HUES48 (cell line): ENCODE measurements around the gene CCZ1.
A peak's percentile ranks its signal among the peaks of the same experiment; 100 is the strongest.
"Not testable (repeated sequence)": the region's sequence is repeated elsewhere in the genome, so short reads cannot be mapped to it uniquely, and the experiment has no call there.

Experiments used
- H3K27ac ChIP-seq: one replicate; pipeline ENCODE4 v1.7.0; 2013; ENCODE audit warnings: low read depth, low read length, inconsistent platforms
- H3K27me3 ChIP-seq: 2 replicates; pipeline ENCODE4 v1.6.1; 2013; ENCODE audit warnings: mild to moderate bottlenecking, low read length; ENCODE audit not compliant: control insufficient read depth, insufficient read depth
- H3K36me3 ChIP-seq: 2 replicates; pipeline ENCODE4 v1.6.1; 2013; ENCODE audit warnings: low read length; ENCODE audit not compliant: control insufficient read depth, insufficient read depth
- H3K4me1 ChIP-seq: 2 replicates; pipeline ENCODE4 v1.6.1; 2013; ENCODE audit warnings: mild to moderate bottlenecking, low read length; ENCODE audit not compliant: control insufficient read depth, insufficient read depth
- H3K4me3 ChIP-seq: 2 replicates; pipeline ENCODE4 v1.5.1; 2013; ENCODE audit warnings: mild to moderate bottlenecking, low read depth, low read length
- H3K9ac ChIP-seq: 2 replicates; pipeline ENCODE4 v1.6.1; 2013; ENCODE audit warnings: mild to moderate bottlenecking, low read depth, low read length, moderate library complexity
- H3K9me3 ChIP-seq: 2 replicates; pipeline ENCODE4 v1.6.1; 2013; ENCODE audit warnings: low read length; ENCODE audit not compliant: control insufficient read depth, insufficient read depth

CCZ1 gene

DNA sequence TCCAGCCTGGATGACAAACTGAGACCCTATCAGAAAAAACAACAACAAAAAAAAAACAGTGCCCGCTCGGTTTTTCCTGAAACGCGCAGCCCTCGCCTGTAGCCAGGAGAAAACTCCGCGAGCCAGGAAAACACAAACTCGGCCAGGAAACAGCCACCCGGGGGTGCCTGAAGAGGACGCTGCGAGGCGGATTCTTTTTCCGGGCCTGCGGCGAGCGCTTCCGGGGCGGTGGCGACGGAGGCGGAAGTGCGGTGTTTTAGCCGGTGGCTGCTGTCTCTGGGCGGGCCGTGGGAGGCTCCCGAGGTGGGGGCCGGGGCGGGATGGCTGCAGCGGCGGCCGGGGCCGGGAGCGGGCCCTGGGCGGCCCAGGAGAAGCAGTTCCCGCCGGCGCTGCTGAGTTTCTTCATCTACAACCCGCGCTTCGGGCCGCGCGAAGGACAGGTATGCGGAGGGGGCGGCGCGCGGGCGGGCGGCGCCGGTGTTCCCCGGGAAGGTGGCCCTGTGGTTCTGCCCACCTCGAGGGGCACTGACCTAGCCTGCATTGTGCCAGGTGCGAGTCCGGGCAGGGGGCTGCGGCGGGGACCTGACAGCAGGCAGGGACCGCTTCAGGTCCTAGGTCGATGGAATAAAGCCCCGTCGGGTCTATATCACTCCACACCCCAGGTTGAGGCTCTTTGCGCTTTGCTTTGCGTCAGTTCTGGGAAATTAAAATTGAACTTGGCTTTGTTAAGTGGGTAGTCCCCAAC is at the start of gene CCZ1:
CCZ1 (plus strand) TSS at position 254 of the 745 bp plus-strand sequence; CDS start at position 321, 67 bp downstream.
- not testable (repeated sequence) for H3K9ac ChIP-seq, H3K27me3 ChIP-seq, H3K4me1 ChIP-seq, H3K9me3 ChIP-seq
- peaks cover 12% of the 10 kb centered on the region for H3K36me3 ChIP-seq
- peak within 1 kb of the TSS; percentile 54 for H3K4me3 ChIP-seq
- H3K27ac ChIP-seq = peak within 1 kb of the TSS; percentile 71

DNA sequence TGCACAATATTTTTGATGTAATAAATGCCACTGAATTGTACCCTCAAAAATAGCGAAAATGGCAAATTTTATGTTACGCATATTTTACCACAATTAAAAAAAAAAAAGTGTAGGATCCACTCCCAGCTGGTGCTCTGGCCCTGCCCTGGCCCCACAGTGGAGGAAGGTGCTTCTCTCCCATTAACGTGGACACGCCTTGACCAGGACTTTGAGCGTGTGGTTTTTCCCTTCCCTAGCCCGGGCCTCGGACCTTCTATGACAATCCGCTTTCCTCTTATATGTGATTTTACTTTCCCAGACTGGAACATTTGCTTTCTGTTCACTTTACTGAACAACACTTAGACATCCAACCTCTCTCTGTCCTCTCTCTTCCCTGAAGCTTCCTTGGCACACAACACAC is 47.6 kb upstream of the CCZ1 start:
- no peaks in the 10 kb centered on the region for H3K27me3 ChIP-seq
- no peaks in the 10 kb centered on the region for H3K4me1 ChIP-seq
- no peaks in the 10 kb centered on the region for H3K9me3 ChIP-seq
- no peak overlapping the region for H3K27ac ChIP-seq
- H3K4me3 ChIP-seq = no peak overlapping the region
- no peaks in the 10 kb centered on the region for H3K36me3 ChIP-seq
- H3K9ac ChIP-seq = no peak overlapping the region

DNA sequence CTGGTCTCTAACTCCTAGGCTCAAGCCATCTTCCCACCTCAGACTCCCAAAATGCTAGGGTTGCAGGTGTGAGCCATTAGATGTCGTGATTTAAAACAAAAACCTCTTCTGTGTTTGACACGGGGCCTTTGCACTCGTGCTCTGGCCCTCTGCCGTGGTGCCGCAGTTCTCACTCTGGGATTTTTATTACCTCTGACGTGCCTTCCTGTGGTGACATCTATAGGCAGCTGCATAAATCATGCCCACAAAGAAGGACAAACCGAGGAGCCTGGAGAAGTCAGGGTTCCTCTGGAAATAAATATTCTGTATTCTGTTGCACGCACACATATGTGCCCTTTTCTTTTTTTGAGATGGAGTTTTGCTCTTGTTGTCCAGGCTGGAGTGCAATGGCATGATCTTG is 43.8 kb upstream of the CCZ1 start:
- no peaks in the 10 kb centered on the region for H3K4me1 ChIP-seq
- no peak overlapping the region for H3K9ac ChIP-seq

DNA sequence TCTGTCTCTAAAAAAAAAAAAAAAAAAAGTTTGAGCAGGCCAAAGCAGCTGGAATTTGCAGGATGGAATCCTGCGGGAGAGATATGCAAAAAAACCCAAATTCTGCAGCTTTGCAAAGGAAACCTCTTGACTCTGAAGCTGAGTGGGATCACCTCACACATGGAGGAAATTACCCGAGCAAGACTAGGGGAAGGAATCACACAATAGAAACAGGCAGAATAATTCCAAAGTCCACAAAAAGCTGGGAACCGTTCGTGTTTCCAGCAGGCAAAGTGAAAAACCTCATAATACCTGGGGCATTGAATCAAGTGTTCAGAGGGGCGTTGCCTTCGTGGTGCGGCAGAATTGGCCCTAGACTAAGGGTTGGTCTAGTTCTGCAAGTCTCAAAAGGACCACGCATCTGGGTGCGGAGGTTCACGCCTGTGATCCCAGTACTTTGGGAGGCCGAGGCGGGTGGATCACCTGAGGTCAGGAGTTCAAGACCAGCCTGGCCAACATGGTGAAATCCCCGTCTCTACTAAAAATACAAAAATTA is 41.4 kb upstream of the CCZ1 start:
- H3K27me3 ChIP-seq, H3K9me3 ChIP-seq, H3K4me1 ChIP-seq, H3K27ac ChIP-seq, H3K9ac ChIP-seq, H3K36me3 ChIP-seq, H3K4me3 ChIP-seq: not testable (repeated sequence)

More for the DNA sequence above, 43.8 kb upstream of the CCZ1 start:
- Histone ChIP-seq H3K27me3 (no peaks in the 10 kb centered on the region), H3K9me3 (no peaks in the 10 kb centered on the region), H3K27ac (no peak overlapping the region), H3K4me3 (no peak overlapping the region), H3K36me3 (no peaks in the 10 kb centered on the region)

DNA sequence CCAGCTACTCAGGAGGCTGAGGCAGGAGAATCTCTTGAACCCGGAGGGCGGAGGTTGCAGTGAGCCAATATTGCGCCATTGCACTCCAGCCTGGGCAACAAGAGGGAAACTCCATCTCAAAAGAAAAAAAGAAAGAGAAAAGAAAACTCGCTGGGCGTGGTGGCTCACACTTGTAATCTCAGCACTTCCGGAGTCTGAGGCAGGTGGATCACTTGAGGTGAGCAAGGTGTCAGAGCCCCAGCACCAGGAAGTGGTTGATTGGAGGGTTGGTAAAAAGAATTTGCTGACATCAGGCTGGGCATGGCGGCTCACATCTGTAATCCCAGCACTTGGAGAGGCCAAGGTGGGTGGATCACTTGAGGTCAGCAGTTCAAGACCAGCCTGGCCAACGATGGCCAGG is 40.0 kb upstream of the CCZ1 start:
- H3K9ac ChIP-seq, H3K4me3 ChIP-seq, H3K36me3 ChIP-seq, H3K9me3 ChIP-seq, H3K4me1 ChIP-seq, H3K27me3 ChIP-seq, H3K27ac ChIP-seq: not testable (repeated sequence)

DNA sequence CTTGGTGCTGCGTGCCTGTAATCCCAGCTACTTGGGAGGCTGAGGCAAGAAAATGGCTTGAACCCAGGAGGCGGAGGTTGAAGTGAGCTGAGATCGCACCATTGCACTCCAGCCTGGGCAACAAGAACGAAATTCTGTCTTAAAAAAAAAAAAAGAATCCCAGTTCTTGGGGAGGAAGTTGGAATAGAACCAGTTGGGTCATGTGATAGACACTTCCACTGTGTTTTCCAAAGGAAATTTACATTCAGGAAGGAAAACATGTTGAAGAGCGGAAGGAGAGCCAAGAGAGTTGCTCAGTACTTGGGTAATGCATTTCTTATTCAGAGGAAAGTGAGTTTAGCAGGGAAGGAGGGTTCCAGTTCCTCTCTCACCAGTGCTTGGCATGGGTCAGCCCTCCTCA is 37.3 kb upstream of the CCZ1 start:
- not testable (repeated sequence) for H3K4me3 ChIP-seq, H3K4me1 ChIP-seq, H3K27ac ChIP-seq, H3K27me3 ChIP-seq, H3K9ac ChIP-seq, H3K9me3 ChIP-seq, H3K36me3 ChIP-seq

DNA sequence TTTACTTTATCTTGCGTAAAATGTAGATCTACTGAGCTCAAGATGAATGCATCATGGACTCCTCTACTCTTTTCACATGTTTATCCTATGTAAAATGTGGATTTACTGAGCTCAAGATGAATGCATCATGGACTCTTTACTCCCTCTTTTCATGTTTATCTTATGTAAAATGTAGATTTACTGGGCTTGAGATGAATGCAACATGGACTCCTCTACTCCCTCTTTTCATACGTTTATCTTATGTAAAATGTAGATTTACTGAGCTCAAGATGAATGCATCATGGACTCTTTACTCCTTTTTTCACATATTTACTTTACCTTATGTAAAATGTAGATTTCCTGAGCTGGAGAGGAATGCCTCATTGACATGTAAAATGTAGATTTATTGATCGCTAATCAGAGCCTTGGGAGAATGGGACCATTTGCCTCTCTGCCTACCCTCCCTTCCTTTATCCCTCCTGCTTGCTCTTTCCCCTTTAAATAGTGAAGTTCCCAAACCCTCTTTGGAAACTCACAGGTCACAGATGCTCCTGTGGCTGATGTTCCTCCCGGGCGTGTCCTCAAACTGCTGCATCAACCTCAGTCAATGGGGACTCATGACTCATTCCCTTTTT is 35.7 kb upstream of the CCZ1 start:
- H3K27me3 ChIP-seq, H3K9me3 ChIP-seq, H3K4me1 ChIP-seq, H3K4me3 ChIP-seq, H3K36me3 ChIP-seq, H3K27ac ChIP-seq, H3K9ac ChIP-seq: not testable (repeated sequence)

DNA sequence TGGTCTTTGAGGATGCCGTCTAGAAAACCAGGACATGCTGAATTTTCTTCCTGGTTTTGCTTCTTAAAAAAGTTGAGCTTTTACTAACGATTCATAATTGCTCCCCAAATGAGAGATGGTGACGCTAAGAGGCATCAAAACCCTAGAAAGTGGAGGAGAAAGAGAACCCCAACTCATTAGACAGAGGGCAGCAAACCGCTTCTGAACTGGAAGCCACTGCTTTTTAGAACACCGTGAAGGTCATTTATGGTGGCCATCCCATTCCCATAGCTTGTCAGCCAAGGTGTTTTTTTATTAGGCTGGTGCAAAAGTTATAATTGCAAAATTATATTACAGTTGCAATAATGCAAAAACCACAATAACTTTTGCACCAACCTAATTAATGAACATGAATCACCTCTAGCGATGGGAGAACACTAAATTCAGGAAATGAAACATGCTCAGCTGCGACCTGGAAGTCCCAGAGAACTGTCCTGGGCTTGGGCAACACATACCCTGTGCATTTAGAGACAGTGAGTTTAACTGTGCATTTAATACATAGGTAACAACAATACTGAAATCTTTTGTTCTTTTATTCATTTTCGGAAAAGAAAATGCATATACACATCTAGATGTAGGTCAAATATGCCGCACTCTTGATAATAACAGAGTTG is 33.1 kb upstream of the CCZ1 start:
- H3K9ac ChIP-seq, H3K4me1 ChIP-seq, H3K36me3 ChIP-seq, H3K9me3 ChIP-seq, H3K27ac ChIP-seq, H3K4me3 ChIP-seq, H3K27me3 ChIP-seq: not testable (repeated sequence)

DNA sequence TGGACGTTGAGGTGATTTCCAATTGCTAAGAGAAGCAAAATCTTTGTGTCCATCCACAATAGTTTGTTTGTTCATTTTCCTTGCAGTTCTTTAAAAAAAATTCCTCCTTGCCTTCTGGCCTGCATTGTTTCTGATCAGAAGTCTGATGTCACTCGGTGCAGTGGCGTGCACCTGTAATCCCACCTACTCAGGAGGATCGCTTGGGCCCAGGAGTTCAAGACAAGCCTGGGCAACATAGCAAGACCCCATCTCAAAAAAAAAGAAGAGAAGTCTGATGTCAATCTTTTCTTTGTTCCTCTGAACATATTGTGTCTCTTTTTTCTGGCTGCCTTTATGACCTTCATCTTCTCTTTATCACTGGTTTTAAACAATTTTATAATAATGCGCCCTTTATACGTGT is 31.5 kb upstream of the CCZ1 start:
- H3K27ac ChIP-seq = no peak overlapping the region
- H3K27me3 ChIP-seq = no peaks in the 10 kb centered on the region
- no peak overlapping the region for H3K9ac ChIP-seq
- H3K4me3 ChIP-seq = no peak overlapping the region
- H3K36me3 ChIP-seq = no peaks in the 10 kb centered on the region
- H3K4me1 ChIP-seq = 0 out of 2 replicates have a peak, but pooled peaks cover under 1% of the 10 kb centered on the region
- no peaks in the 10 kb centered on the region for H3K9me3 ChIP-seq

DNA sequence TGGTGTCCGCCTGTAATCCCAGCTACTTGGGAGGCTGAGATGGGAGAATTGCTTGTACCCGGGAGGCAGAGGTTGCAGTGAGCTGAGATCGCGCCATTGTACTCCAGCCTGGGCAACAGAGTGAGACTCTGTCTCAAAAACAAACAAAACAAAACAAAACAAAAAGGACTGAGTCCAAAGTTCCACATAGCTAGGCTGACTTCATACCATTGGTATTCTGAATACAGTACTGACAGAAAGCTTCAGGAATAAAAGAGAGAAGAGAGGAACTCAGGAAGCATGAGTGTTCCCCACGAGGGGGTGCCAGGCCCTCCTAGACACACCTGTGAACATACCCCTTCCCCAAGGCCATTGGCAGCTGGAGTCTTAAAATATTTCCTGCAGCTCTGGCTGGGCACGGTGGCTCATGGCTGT is 29.6 kb upstream of the CCZ1 start:
- not testable (repeated sequence) for H3K36me3 ChIP-seq, H3K27me3 ChIP-seq, H3K9me3 ChIP-seq, H3K27ac ChIP-seq, H3K4me3 ChIP-seq, H3K9ac ChIP-seq, H3K4me1 ChIP-seq

DNA sequence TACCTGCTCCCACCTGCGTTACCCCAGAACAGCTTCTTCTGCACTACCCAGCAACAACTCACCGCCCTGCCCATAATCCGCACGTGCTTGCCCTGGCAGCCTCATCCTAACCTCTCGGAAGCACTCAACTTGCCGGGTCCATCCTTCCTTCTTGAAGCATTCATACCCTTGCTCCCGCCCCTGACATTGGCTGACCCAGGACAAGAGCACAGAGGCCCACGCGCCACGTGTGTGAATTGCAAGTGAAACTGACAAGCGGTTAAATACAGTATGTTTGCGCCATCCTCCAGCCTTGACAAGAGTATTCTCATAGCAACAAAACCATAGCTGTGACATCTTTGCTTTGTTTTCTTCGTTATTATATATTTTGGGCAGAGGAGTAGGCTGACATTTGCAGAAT is 28.8 kb upstream of the CCZ1 start:
- Histone ChIP-seq H3K4me3 (no peak overlapping the region), H3K27ac (no peak overlapping the region), H3K9me3 (no peaks in the 10 kb centered on the region), H3K9ac (no peak overlapping the region), H3K4me1 (peaks cover 4% of the 10 kb centered on the region; the same call in 1 of the 2 replicates), H3K36me3 (no peaks in the 10 kb centered on the region), H3K27me3 (no peaks in the 10 kb centered on the region)
